ENCODE measurements around the gene LAMA5.

Gene LAMA5

DNA sequence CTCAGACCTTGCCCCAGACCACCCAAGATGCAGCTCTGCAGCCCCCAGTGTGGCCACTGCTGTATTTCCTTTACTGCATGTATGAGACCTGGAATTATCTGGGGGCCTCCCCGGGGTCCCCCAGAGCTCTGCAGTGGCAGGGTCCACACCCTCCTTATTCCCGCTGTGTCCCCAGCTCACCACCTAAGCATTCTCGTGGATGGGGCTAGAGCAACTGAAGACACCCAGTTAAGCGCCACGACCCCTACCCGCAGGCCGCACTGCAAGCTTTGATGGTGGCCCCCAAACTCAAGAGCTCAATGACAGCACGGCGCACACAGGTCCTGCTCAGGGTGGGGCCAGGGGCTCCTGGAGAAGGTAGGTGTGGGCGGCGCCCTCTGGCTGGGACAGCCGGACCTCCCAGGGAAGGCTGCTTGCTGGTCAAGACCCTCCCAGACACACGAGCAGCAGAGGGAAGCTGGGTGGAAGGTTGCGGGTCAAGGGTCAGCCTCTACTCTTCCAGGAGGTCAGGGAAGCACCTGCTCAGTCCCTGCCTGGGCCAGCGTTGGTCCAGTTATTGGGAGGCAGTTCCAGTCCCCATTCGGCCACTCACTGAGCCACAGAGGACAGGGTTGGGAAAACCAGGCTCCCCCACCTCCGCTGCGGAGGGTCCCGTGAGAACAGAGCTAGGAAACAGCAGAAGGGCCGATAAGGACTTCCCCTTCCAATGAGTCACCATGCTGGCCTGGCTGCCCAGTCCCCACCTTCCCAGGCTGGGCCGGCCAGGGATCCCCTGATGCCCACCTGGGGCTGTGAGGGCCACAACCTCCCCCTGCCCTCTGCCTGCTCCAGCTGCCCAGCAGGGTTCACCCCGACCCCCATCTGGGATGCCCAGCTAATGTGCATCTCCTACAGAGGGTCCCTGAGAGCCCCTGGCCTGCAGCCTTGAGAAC is 2.9 kb downstream of the LAMA5 start:
- TF ChIP-seq, protein P1, sequence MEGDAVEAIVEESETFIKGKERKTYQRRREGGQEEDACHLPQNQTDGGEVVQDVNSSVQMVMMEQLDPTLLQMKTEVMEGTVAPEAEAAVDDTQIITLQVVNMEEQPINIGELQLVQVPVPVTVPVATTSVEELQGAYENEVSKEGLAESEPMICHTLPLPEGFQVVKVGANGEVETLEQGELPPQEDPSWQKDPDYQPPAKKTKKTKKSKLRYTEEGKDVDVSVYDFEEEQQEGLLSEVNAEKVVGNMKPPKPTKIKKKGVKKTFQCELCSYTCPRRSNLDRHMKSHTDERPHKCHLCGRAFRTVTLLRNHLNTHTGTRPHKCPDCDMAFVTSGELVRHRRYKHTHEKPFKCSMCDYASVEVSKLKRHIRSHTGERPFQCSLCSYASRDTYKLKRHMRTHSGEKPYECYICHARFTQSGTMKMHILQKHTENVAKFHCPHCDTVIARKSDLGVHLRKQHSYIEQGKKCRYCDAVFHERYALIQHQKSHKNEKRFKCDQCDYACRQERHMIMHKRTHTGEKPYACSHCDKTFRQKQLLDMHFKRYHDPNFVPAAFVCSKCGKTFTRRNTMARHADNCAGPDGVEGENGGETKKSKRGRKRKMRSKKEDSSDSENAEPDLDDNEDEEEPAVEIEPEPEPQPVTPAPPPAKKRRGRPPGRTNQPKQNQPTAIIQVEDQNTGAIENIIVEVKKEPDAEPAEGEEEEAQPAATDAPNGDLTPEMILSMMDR (IDR thresholded peaks at IDR 0.05; ENCODE audit: low read depth, low read length, missing control alignments), result no peak
- H3K4me3 ChIP-seq (ENCODE audit: low read depth, low read length), result no peak overlapping the region
- DNase-seq (ENCODE audit: low read depth), result no peak

DNA sequence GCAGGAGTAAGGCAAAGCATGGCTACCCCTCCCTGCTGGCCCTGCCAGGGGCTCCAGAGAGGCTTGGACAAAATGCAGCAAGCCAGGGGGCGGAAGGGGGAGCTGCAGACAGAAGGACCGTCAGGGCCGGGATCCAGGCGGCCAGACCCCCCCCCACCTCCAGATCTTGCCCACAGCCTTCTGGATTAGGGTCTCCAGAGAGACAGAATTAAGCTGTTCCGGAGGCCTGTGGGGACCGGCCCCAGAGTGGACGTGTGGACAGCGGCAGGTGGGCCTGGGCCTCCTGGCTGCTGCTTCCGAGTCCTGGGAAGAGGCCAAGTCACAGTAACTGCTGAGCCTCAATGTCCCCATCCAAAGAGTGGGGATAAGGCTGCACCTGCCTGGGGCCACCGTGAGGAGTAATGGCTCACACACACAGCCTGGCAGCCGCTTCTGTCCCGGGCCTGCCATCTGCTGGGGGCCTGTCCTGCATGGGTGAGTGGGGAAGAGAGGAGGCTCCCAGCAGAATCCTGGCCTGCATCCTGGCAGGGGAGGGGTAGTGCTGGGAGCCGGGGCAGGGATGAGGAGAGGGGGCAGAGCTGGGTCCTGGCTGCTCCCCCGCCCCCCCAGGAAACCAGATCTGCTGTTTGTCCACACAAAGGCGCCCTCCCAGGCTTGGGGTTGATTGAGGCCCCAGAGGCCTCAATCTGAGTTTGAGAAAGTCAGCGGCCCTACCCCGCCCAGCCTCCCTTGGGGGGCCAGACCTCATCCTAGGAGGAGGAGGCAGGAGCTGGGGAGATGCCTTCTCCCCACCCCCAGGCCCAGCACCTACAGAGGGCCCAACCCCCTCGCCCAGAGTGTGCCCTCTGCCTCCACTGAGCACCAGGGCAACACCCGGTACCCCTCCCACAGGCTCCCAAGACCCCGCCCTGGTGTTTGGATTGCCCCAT is 3.9 kb downstream of the LAMA5 start:
- no peak for DNase-seq (ENCODE audit: low read depth)
- TF ChIP-seq, protein P1 (IDR thresholded peaks at IDR 0.05; ENCODE audit: low read depth, low read length, missing control alignments), result no peak
- no peak overlapping the region for H3K4me3 ChIP-seq (ENCODE audit: low read depth, low read length)

DNA sequence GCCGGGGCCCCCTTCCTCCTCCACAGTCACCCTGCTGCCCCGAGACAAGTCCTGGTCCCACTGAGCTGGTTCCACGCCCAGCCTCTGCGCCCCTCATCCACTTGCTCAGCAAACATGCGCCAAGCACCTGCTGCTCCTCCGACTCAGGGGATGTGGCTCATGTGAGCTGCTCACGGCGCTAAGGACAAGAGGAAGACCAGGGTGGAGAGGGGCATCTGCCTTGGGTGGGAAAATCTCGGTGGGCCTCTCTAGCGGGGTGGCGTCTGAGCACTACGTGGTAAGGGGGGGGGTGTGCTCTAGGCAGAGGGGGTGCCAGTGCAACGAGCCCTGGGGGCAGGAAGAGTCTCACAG is 4.5 kb downstream of the LAMA5 start:
- DNase-seq (ENCODE audit: low read depth), result no peak
- H3K4me3 ChIP-seq (ENCODE audit: low read depth, low read length), result no peak overlapping the region
- TF ChIP-seq, protein P1 (IDR thresholded peaks at IDR 0.05; ENCODE audit: low read depth, low read length, missing control alignments), result no peak

DNA sequence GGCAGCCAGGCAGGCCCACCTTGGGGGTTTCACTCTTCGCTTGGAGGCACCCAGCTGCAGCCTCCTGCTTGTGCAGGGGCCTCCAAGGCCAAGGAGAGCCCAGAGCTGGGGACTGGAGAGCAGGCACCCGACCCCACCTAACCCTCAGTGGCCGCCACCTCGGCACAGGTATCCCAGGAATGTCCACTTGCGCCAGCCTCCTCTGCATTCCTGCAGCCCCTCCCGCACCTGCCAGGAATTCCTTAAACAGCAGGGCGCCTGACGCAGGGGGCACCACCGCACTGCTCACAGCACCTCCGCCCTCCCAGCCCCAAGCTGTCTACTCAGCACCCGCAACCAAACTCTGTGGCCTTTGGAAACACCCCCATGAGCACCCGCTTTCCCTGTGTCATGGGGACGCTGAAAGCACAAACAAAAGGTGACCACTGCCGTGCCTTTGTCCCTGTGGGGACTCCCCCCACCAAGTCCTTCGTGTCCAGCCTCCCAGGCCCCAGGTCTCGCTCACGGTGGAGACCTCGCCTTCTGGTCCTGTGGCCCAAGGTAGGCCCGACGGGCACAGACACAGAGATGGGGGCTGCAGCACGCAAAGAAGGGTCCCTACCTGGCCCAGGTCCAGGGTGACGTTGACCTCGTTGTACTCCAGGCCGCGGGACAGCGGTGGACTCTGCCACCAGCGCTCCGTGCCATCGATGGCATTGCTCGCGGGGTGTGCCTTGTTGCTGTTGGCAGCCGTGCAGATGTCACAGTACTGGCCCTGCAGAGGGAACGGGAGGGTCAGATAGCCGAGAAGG is 5.1 kb downstream of the LAMA5 start:
- no peak overlapping the region for H3K4me3 ChIP-seq (ENCODE audit: low read depth, low read length)
- DNase-seq (ENCODE audit: low read depth), result no peak
- TF ChIP-seq, protein P1 (IDR thresholded peaks at IDR 0.05; ENCODE audit: low read depth, low read length, missing control alignments), result no peak

DNA sequence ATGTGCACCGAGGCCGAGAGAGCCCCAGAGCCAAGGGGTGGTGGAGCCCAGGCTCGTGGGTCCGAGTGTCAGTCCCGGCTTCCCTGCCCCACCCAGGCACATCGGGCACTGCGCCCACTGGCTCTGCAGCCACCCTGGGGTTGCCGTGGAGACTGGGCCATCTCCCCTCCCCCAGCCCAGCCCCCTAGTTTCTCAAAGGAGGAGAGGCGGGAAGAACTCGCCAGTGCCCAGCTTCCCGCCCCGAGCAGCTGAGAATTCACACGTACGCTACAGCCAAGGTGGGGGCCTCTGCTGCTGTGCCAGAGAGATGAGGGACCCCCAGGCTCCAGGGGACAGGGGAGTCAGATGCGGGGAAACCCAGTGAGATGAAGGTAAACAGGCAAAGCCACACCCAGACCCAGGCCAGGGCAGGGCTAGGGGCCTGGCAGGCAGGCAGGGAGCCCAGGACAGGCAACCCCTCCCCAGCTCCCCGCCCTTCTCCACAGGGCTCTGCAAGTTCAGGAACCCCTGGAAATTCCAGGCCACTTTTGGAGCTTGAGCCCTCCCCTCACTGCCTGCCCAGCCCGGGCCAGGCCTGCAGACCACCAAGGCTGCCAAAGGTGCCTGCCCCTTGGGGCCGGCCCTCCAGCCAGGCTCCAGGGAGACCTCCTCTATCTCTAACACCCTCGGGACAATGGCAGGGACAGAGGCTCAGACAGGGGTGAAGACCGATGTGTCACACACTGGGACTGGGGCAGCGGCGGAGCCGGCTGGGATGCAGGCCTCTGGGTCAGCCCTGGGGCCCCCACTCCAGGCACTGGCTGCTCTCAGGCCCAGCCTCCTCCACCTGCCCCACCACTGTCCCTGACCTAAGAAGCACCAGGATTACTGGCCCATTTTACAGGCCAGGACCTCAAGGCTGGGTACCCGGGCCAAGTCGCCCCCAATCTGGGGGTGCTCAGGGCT is 6.0 kb downstream of the LAMA5 start:
- H3K4me3 ChIP-seq (ENCODE audit: low read depth, low read length), result no peak overlapping the region
- TF ChIP-seq, protein P1 (IDR thresholded peaks at IDR 0.05; ENCODE audit: low read depth, low read length, missing control alignments), result no peak
- no peak for DNase-seq (ENCODE audit: low read depth)

All from GM12864 (cell line).